Stimulated activated CD8-positive, alpha-beta memory T cell treated with anti-CD3 and anti-CD28 coated beads, Interleukin-4, amount 100 ng/mL, for 48 hours (primary cell): ENCODE measurements around the gene NBEA.
"Not testable (repeated sequence)": the region's sequence is repeated elsewhere in the genome, so short reads cannot be mapped to it uniquely, and the experiment has no call there.

Source experiments
- DNase-seq: peaks from one replicate; pipeline ENCODE4 v3.0.0-alpha.2; 2020

The NBEA gene

DNA sequence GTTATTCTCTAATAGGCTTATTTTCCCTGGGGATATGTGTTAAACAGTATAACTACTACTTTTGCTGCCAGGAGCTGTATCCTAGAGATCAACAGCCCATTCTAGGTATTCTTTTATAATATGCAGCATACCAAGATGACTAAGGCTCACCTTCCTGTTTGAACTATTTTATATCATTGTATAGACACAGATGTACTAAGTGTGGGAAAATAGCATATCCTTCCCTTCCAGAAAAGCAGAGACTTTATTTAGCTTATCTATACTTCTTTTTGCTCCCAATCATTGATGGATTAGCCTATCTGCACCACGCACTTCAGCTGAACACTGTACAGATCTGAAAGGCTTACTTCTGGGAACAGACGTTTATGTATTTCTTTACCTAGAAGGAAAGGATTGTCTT is 451.8 kb downstream of the NBEA start:
- DNase-seq = no peak

DNA sequence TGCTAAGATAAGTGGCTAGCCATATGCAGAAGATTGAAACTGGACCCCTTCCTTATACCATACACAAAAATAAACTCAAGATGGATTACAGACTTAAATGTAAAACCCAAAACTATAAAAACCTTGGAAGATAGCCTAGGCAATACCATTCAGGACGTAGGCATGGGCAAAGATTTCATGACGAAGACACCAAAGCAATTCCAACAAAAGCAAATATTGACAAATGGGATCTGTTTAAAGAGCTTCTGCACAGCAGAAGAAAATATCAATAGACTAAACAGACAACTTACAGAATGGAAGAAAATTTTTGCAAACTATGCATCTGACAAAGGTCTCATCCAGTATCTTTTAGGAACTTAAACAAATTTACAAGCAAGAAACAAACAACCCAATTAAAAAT is 466.2 kb downstream of the NBEA start:
- not testable (repeated sequence) for DNase-seq

DNA sequence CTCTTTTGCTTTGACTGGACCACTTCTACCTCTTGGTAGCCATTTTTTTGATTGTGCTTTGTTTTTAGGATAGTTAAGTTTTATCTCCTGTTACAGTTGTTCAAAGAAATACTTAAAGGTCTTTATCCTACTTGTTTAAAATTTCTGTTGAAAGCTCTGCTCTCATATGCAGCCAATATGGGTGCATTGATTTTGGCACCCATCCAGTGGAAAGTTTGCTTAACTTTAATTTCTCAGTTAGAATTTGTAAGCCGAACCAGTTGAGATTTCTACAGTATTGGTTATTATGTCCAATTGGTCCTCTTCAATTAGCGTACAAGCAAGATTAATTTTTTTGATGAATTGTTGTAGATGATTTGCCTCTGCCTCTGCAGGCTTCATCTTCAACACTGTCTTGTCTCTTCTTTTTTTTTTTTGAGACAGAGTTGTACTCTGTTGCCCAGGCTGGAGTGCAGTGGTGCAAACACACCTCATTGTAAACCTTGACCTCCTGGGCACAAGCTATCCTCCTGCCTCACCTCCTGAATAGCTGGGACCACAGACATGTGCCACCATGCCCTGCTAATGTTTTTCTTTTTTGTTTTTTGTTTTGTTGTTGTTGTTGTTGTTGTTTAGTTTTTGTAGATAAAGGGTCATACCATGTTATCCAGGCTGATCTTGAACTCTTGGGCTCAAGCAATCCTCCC is 469.1 kb downstream of the NBEA start:
- no peak for DNase-seq

DNA sequence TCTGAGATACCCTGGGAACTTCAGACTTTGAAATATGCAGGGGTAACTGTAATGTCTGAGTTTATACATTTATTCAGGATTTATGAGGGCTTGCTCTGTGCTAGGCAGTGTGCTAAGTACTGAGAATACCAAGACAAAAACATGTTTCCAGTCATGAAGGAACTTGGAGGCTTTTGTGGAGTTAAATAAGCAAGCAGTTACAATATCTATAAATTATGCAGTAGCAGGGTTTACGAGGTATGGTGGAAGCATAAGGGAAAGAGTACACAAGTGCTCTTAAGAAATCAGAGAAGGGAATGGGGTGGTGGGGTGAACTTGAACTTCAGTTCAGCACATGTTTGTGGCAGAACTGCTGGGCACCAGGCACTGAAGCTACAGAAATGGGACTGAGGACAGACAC is 506.4 kb downstream of the NBEA start:
- no peak for DNase-seq

DNA sequence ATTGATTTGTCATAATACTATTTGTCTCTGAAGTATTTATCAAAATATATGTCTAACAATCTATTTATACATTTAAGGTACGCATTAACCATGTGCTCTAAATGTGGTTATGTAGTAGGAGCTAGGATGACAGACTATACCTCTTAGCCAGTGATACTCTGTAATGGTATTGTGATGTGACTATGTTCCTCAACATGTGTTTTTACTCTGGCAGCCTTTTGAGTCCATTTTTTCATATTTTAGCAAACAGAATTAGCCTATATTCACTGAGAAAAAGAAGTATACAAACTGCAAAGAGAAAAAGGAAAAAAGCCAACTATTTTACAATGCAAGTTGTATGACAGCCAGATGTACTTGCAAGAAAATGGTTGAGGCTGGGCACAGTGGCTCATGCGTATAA is 507.8 kb downstream of the NBEA start:
- DNase-seq = no peak

DNA sequence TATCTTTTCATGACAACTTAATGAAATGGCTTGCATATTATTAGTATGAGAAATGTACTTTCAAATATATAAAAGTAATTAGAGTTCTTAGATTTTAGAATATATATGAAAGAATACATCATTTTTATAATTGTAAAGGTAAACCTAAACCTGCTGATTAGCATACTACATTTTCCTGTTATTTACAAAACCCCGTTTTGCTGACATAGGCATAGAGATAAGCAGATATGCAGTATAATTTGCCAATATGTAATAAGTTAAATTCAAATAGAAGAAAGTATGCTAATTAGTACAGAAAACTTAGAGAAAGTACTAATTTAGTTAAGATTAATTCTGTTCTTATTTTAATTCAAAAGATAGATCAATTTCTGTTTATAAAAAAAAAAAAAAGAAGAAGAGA is 513.0 kb downstream of the NBEA start:
- DNase-seq = no peak

DNA sequence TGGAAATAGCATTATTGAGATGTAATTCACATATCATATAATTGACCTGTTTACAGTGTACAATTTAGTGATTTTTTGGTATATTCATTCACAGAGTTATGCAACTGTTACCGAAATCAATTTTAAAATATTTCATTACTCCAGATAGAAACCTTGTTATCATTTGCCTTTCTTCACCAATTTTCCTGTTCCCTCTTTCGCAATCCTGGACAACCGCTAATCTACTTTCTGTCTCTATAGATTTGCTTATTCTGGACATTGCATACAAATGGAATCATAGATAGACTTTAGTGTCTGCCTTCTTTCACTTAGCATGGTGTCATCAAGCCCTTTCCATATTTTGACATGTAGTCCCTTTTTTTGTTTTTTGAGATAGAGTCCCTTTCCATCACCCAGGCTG is 515.2 kb downstream of the NBEA start:
- no peak for DNase-seq

DNA sequence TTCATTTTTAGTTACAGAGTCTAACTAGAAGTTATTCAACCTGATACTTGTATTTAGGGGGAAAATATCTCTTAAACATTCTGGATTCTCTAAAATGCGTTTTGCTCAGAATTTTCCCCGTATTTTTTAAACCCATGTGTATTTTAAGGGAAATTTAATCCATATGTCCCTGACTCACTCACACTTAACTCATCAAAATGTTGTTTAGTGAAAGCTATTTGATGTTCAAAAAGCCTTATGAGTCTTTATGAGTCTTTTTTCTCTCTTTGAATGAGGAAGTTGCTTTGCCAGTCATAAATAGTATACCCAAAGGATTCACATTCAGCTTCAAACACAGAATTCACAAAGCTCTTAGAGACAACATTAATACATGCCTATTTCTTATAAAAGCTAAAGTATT is 518.0 kb downstream of the NBEA start:
- DNase-seq = no peak

DNA sequence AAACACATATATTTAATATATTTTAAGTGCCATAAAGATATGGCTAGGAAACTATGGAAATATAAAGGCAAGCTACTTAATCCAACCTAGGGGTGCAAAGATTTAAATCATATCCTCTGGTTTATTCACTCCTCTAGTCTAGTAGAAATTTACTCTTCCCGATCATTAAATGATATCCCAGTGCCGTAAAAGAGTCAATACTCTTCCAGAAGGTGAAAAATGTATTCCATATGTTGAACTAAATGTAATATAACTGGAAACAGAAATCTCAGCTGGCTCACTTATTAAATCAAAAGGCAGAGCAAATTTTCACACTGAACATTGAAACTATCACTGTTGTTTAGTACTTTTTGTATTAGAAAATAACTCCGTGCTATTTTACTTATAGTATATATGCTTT is 523.3 kb downstream of the NBEA start:
- no peak for DNase-seq

DNA sequence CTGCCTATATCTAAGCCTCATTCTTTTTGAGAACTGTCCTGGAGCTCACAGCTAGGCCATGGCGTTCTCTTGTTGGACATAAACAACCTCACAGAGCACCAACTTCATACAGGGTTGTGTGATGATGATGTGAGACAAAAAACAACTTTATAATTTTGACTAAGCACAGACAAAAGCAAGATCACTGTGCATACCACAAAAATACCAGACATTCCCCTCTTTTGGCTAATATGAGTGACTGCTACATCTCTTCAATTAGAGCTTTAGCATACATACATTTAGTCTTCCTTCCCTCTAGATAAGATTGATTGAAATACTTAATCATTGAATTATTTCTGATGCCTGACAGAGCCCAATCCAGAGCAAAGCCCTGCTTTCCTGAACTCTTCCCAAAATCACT is 526.1 kb downstream of the NBEA start:
- no peak for DNase-seq

DNA sequence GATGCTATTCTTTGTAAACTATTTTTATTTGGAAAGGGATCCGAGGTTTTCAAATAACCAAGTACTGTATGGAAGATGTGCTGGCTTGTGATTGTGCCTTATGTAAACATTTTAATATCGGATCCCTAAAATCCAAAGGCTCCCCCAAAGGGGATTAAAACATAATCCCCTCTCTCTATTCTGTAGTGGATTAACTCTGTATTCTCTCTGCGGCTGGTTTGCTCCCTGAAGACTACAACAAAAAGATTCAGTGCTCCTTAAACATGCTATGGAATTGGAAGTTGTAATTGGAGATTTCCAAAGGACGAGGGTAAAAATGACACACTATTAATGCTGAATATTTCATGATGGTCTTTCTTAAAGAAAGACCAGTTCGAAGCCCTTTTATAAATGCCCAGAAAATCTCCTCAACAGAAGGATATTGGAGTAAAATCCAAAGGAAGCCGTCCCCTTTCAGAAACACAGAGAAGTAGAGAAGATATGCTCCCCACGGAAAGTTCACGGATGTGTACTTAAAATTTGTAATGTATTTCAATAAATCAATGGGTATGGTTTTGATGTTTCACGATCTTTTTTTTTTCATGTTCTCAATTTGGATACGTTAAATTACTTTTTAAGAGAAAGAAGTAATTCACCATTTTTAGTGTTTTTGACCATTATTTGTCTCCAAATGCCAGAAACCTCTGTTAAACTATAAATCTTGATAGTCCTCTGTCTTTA is 527.9 kb downstream of the NBEA start:
- no peak for DNase-seq

DNA sequence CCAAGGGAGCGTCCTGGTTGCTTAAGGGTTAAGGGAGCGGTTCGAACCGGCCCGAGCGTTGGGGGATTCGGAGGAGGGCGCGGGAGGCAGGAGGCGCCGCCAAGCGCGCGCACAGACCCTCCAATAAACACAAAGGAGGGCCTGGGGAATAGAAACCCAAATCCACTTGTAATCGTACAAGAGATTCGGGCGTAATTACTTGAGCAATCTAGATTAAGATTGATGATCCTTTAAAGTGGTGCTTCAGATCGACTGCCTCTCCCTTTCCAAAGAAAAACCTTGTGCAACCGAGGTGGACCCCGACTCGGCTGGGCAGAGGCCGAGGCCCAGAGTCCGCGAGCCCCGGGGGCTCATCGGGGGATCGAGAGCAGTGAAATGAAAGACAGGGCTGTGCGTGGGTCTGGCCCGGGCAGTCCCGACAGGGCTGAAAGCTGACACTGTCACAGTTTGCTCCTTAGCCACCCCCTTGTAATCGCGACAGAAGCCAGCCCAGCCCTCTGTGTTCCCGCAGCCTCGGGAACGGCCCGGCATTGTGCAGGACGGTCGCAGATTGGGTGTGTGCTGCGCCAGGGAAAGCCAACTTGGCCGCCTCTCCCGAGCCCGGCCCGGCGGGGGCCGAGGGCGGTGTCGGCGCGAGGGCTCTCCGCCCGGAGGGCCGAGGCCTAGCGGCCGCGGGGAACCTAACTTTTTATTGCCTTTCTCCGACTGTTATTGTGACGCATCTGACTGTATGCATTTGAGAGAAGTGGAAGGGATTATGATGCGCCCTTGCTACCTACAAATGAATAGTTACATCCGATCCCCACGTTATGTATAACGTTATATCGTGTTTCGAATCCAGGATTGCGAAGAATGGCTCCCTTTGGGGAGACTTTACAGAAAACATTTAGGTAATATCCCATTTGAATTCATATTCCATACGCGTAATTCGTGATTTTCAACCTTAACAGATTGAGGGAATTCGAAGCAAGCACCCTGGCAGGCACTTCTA is 528.9 kb downstream of the NBEA start:
- DNase-seq = no peak

DNA sequence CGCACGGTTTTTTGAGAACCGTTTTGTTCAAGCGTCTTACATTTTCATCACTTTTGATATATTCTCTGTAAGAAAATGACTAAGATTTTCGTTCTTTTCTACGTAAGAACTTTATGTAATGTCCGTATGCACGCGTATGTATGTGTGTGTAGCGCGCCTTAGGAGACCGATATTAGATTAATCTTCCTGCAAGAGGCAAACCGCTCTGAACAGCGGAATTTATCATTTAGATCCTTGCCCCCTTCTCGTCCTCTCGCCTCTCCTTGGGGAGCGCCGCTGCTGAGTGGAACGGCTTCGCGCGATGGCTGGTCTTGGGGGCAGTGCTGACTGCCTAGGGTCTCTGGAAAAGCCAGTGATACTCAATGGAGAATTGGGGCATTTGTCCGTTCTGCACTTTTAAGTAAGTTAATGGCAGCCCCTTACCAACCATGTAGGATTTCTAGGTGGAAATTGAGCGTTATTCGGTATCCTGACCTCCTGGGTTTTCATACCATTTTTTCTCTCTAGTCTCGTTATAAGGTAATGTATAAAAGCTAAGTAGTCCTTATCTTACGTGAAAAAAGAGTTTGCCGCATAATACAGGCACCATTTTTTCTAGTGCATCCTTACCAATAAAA is 529.7 kb downstream of the NBEA start:
- no peak for DNase-seq

DNA sequence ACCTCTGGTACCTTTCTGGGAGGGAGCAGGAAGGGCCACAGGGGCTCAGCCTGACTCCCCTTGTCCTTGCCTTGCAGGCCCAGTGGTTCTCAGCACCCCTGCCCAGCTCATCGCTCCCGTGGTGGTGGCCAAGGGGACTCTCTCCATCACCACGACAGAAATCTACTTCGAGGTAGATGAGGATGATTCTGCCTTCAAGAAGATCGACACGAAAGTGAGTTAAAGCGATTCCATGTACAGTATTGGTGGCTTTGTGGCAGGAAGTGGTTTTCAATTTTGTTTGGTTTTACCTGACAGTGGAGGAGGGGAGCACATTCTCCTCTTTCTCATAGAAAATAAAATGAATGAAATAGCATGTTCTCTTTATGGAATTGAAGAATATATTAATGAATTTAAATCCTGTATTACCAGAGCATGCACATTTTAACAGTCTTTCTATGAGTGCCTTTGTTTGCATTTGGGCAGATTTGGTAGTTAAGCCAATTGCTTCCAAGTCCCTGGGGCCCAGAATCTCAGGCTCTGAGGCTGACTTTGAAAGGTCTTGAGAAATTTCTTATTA is 530.3 kb downstream of the NBEA start:
- DNase-seq = no peak

DNA sequence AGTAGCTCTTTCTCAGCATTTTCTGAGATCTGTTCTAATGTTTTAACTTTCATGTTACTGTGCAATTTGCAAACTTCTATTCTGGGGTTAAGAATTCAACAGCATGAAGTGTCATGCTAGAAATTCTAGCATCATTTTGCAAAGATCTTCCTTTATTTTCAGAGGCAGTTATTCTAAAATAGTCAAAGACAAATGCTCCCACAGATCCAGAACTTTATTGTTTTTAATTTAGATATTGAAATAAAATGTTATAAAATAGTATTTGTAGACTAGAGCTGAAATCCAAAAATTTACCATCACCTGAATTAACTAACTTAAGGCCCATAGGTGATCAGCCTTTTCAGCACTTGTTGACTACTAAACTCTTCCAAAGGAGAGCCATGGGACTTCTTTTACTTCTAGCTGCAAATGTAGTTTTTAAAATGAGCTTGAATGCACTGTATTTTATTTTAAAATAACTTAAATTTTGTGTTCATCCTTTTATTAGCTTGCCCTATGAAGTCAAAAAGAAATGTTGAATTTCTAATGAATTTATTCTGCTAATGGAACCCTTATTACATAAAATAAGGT is 531.2 kb downstream of the NBEA start:
- DNase-seq = no peak

DNA sequence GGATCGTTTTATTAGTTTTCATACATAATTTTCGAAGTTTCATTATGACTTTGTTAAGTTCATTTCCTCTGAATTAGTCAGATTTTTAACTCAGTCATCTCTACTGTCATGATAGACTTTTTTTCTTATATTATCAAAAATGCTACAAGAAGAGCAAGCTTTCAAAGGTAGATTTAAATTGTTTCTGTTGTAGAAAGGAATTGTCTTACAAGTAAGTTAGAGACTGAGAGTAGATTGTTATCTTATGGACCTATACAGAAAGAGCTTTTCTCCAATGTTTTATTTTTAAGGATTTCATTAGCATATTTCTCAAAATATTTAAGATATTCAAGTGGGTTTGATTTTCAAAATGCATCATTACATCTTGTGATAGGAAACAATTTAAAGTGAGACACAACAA is 531.7 kb downstream of the NBEA start:
- no peak for DNase-seq

DNA sequence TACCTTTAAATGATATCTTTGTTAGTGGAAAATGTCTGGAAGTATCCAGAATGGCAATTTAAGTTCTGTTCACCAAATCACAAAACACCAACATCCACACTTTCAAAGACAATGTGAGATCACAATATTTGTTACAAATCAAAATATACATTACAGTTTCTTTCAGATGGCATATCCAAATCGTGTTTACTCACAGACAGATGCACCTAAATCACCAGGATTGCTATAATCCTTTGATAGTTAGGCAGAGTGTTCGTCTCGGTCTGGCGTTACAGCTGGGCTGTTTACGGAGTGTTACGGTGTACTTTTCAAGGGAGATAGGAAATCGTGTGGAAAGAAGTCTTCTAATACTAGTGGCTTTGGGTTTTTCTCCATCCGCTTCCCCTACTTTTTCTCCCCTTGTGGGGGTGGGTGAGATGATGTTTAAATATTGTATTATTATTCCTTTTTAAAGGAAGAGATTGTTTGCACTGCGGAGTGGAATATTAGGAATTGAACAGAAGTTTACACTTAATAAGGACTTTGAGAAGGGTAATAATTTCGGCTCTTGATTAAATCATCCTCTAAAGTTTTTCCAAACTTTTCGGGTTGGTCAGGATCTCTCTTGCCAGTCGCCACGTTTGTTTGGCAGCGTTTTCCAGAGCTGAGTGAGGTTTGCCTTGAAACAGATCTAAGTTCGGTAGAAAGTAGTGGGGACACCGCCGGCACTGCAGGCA is 532.6 kb downstream of the NBEA start:
- DNase-seq = no peak

DNA sequence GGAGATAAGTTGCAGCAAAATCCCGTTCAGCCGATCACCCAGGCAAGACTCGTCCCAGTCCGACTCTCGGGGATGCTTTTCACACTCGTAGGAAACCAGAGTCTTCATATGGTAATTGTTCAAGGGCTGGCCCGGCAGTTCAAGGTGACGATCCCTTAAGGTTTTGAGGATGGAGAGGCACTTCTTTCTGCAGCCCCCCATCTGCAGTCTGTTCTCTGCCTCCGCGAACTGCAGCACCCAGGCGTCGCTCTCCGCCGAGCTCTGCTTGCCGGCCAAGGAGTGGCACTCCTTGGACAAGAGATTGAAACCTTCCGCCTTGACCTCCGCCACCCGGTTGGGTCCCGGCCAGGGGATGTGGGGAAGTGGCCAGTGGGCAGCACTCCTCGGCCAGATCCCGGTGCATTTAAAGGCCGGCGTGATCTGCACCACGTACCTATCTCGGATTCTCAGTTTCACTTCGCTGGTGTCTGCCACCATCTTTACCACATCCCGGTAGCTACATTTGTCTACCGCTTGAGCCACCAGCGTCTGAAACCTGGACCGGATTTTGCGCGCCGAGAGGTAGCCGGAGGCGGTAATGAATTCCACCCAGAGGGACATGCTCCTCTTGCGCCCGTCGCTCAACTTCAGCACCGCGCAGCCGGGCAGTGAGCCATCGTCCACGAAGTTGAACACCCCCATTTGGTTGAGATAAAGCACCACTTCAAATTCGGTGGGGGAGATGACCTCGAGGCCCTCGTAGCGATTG is 533.3 kb downstream of the NBEA start:
- no peak for DNase-seq

DNA sequence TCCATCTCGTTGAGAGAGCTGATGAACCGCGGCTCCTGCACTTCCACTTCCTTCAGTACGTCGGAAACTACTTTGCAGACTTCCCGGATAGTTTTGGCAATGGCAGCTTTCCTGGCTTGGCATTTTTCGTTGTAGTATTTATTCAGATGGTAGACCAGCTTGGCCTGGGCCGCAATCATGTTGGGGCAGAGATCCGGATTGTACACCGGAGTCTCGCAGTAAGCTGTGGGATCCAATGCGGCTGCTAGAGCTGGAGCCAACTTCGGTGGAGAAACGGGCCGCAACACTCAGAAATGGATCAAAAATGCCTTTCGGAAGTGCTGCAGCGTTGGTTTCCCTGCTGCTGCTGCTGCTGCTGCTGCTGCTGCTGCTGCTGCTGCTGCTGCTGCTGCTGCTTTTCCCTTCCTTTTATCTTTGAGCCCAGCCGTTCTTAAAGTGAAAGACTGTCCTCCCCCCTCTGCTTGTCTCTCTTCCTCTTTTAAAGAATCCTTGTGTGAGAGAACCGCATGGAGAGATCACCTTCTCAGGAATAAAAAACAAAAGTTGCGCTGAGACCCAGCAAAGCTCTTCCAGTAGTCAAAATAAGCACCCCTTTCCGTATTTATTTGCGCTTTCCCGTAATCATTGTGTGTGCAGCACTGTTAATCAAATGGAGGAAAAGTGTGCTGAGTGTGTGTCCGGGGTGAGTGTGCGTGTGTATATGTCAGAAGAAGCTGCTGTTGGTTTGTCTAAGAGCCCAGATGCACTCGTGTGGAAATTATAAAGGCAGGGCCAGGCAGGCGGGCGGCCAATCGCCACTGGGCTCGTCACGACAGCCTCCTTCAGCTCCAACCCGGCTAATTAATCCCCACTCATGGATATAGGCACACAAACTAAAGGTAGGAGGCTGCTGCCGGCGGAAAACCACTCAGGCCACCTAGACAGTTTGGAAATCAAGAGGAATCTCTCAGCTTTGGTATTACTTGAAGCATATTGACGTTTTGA is 534.2 kb downstream of the NBEA start, which contains the start of gene MAB21L1:
Gene MAB21L1 (minus strand): TSS at position 730 of the 984 bp plus-strand sequence. CDS start 551 bp downstream, at position 179.
- no peak for DNase-seq
